HG03135 (cell line): Measurements from ENCODE around the gene VTN.

Experiments used
- ATAC-seq: cut with Tn5 transposase; IDR thresholded peaks from one replicate; pipeline ENCODE4 v1.9.1; 2021; ENCODE audit warnings: mild to moderate bottlenecking, moderate library complexity; ENCODE audit not compliant: unreplicated experiment

Gene VTN

GRCh38 chr17:28395968-28396367 lies 25.9 kb upstream of the VTN start:
- no peak for ATAC-seq

GRCh38 chr17:28395426-28395825 lies 25.3 kb upstream of the VTN start:
- ATAC-seq: no peak

GRCh38 chr17:28394337-28395116 lies 24.4 kb upstream of the VTN start:
- ATAC-seq: no peak

- ATAC-seq: no peak
Measured at GRCh38 chr17:28392491-28392890, 22.4 kb upstream of the VTN start.

- ATAC-seq: no peak
Measured at GRCh38 chr17:28391401-28391800, 21.3 kb upstream of the VTN start.

DNA sequence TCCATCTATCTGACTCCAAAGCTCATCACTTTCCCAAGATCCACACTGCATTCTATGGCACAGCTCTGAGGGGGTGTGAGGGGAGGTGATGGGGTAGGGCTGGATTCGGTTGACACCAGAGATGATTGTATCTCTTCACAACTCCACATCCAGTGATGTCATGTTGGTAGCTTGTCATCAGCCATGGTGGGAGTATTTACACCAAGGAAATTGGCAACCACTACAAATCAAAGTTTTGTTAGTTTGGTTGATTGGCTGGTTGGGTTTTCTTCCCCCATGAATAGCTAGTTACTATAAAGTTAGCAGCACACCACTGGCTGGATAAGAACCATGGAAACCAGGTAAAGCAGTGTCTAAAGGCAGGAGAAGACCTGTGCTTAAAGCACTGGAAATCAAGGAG lies 20.9 kb upstream of the VTN start:
- ATAC-seq: no peak

DNA sequence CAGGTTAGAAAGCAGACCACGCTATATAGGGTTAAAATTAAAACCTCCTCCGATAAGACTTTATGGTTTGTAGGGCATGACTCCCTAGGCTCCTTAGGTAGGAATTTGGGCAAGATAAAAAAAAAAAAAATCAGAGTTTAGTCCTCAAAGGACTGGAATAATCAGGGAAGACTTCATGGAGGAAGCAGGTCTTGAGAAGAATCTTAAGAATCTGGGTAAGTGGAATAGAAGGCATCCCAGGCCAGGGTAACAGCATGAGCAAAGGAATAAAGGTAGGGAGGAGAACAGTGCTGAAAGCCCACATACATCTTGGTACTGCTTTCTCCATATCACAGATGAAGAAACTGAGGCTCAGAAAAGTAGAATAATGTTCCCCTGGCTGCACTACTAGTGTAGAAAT lies 20.5 kb upstream of the VTN start:
- ATAC-seq: no peak

- no peak for ATAC-seq
Measured at GRCh38 chr17:28390141-28390540, 20.0 kb upstream of the VTN start.

- no peak for ATAC-seq
Measured at GRCh38 chr17:28388106-28388505, 18.0 kb upstream of the VTN start.

- ATAC-seq: no peak
Measured at GRCh38 chr17:28386391-28386790, 16.3 kb upstream of the VTN start.

DNA sequence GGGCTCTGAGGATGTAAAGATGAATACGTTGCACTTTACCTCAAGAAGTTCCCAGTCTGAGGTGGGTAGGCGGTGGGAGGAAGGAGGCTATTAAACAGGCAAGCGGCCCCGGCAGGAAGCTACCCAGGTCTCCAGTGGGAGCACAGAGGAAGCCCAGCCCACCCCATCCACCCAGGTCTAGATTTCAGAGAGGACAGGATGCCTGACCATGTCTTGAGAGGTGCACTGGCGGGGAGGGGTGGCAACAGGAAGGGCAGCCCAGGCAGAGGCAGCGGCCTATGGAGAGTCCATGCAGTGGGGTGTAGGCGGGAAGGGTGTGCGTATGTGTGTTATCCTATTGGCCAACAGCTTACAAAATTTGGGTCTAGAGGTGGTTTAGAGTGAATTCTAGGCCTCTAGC lies 15.3 kb upstream of the VTN start:
- ATAC-seq: no peak

DNA sequence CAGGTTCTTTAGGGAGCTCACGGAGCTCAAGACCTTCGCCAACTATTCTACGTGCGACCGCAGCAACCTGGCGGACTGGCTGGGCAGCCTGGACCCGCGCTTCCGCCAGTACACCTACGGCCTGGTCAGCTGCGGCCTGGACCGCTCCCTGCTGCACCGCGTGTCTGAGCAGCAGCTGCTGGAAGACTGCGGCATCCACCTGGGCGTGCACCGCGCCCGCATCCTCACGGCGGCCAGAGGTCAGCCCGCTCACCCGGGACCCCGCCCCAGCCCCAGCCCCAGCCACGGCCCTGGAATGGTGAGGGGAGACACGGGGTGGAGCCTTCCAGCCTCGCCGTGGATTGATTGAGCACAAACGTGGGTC lies 14.9 kb upstream of the VTN start:
- peak; percentile 20 for ATAC-seq

- peak; percentile 81 for ATAC-seq
Measured at GRCh38 chr17:28384281-28385036, 14.4 kb upstream of the VTN start.

DNA sequence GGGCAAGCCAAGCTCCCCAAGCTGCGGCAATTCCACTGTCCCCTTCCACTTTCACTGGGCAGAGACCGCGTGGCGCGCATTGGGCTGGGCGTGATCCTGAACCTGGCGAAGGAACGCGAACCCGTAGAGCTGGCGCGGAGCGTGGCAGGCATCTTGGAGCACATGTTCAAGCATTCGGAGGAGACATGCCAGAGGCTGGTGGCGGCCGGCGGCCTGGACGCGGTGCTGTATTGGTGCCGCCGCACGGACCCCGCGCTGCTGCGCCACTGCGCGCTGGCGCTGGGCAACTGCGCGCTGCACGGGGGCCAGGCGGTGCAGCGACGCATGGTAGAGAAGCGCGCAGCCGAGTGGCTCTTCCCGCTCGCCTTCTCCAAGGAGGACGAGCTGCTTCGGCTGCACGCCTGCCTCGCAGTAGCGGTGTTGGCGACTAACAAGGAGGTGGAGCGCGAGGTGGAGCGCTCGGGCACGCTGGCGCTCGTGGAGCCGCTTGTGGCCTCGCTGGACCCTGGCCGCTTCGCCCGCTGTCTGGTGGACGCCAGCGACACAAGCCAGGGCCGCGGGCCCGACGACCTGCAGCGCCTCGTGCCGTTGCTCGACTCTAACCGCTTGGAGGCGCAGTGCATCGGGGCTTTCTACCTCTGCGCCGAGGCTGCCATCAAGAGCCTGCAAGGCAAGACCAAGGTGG lies 11.2 kb upstream of the VTN start:
- ATAC-seq: no peak

DNA sequence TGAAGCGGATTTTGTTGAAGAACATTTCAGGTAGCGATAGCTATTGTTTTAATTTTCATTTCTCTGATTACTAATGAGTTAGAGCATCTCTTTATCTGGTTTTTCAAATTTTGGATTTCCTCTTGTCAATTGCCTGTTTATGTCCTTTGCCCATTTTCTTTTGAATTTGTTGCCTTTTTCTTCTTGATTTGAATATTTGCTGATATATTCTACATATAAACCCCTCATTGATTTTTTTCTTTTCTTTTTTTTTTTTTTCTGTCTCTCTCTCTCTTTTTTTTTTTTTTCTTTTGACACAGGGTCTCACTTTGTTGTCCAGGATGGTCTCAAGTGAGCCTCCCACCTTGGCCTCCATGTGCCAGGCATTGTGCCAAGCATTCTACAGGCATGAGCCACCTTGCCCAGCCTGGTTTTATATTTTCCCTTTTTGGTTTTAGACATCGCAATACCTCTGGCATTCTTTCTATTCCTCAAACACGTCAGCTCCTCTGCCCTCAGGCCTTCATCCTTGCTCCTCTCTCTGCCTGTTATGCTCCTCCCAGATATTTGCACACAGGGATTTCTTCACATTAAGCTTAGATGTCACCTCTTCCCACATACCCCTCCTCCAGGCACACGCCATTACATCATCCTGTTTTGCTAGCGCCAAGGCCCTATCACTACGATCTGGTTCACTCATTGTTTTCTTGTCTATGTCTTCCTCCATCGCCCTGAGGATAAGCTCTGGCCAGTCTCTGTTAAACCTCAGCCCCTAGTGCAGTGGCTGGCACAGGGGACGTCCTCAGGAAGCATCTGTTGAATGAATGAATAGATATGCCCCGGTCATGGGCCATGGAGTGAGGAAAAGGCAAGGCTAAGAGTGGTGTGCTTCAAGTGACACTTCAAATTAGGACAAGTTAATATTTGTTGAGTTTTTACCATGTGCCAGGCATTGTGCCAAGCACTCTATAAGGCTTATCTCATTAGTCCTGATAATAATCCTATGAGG lies 10.0 kb upstream of the VTN start:
- ATAC-seq: no peak

- no peak for ATAC-seq
Measured at GRCh38 chr17:28372945-28373274, 2.8 kb upstream of the VTN start.

- no peak for ATAC-seq
Measured at GRCh38 chr17:28372203-28372944, 2.3 kb upstream of the VTN start.

DNA sequence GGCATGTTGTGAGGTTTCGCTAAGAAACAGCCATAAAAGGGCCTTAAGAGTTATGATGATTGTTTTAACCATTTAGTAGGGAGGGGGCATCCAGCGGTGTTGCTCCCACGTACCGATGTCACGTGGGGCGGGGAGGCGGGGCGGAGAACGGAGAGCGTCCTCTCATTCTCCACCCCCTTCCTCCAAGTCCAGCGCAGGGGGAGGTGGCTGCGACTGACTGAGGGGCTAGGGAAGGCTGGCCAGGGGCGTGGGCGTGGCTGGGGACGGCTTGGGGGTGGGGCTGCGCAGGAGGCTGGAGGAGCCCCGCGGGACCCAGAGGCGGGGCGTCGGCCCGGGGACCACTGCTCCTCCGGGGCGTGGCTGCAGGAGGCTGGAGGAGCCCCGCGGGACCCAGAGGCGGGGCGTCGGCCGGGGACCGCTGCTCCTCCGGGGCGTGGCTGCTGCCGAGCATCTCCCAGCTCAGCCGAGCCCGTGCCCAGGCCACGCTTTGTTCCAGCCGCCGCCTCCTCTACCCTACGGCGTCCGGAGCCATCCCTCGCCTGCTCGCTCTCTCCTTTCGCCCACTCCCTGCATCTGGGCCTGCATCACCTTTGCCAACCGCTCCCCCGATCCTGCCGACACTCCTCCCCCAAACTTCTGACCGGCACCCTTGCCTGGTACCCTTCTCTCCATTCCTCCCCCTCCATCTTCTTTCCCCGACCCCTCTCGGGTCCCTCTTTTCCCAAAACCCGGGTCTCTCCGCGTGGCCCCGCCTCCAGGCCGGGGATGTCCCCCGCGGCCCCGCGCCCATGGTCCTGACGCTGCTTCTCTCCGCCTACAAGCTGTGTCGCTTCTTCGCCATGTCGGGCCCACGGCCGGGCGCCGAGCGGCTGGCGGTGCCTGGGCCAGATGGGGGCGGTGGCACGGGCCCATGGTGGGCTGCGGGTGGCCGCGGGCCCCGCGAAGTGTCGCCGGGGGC lies 1.4 kb upstream of the VTN start, which contains the start of gene SARM1:
TSS of gene SARM1 (plus strand) at position 450 of the 958 bp plus-strand sequence. CDS start at position 789, 339 bp downstream.
- ATAC-seq: peak; percentile 79

GRCh38 chr17:28370744-28371103 lies 617 bp upstream of the VTN start:
- no peak for ATAC-seq
